Stimulated activated CD4-positive, alpha-beta T cell treated with anti-CD3 and anti-CD28 coated beads, Interleukin-12 subunit alpha, Interleukin-12 subunit beta, amount 100 ng/mL, for 4 hours (primary cell): ENCODE measurements around the gene SLC2A4.

Experiments
- DNase-seq: peaks from one replicate; pipeline ENCODE4 v3.0.0-alpha.2; 2020

SLC2A4 gene

DNA sequence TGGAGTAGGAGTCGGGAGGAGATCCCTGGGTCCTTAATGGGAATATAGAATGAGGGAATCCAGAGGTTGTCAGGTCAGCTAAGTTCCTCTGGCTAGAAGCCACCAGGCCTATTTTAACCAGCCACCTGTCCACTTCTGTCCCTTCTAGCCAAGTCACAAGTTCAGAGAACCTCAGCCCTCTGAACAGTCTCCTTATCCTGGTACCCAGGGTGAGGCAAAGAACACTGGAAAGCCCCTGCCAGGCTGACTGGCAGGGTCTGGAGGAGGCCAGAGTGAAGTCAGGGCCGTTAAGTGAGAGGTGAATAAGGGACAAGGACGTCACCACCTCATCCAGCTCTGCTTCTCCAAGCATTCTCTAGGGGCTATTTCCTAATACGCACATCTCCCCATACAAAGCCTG lies 32.7 kb upstream of the SLC2A4 start:
- no peak for DNase-seq

DNA sequence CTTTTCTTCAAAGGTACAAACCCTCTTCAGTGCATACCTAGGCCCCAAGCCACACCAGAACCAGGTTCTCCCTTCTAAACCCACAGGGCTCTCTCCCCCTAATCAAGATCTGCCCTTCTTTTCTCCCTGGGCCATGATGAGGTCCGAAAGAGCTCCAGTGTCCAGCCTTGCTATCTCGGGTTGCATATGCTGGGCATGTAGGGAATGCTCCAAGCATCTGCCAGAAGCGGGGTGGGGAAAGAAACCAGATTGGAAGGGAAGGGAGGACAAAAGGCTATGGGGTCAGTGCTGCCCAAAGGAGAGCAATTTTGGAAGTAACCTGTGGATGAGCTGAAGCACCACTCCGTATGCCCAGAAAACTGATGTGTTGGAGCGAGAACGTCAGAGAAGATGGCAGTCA lies 32.3 kb upstream of the SLC2A4 start:
- DNase-seq = no peak

DNA sequence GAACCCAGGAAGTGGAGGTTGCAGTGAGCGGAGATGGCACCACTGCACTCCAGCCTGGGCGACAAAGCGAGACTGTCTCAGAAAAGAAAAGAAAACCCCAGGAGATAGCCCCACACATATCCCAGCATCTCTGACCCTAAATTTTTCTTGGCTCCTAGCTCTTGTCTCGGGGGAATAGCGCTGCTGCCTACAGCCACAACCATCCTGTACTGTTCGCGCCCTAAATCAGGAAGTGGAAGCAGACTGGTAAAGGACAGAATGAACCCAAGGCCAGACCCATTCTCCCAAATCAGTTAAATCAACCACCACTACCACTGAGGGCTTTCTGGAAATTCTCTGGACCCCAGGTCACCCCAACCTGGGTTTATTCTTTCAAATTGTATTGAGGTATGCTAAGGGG lies 31.7 kb upstream of the SLC2A4 start:
- DNase-seq = no peak

DNA sequence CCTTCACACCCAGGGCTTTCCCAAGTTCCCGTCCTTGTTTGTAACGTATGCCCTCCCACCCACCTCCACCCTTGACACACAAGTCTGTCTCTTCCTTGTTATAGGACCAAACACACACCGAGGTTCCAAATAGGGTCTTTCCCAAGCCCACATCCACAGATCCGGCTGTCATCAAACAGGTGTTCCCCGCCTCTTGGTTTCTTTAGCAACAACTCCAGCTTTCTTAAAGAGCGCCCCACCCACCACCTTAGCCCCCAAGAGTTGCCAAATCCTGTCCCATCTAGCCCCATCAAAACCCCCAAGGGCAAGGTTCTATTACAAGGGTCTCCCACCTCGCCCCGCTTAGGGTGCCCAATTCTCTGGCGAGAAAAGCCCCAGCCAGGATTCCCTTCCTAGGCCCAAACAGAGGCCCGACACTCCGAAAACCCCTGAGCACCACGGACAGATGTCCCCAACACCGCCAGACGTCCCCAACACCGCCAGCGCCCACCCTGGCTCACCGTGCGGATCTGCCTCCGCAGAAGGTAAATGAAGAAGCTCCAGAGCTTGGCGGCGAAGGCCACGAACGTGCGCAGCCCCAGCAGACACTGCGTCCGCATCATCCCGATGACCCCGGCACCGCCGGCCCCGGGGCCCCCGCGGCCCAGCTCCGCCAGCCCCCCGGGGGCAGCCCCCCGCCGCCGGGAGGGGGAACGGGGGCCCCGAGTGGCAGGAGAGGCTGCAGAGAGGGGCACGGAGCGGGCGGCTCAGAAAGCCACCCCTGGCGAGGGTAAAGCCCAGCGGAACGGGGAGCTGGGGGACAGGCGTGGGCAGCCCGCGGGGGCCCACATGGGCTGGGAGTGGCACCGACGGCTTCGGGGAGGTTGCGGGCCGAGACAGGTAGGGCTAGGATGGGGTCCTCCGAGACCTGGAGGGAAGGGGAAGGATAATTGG lies 30.6 kb upstream of the SLC2A4 start:
- no peak for DNase-seq

DNA sequence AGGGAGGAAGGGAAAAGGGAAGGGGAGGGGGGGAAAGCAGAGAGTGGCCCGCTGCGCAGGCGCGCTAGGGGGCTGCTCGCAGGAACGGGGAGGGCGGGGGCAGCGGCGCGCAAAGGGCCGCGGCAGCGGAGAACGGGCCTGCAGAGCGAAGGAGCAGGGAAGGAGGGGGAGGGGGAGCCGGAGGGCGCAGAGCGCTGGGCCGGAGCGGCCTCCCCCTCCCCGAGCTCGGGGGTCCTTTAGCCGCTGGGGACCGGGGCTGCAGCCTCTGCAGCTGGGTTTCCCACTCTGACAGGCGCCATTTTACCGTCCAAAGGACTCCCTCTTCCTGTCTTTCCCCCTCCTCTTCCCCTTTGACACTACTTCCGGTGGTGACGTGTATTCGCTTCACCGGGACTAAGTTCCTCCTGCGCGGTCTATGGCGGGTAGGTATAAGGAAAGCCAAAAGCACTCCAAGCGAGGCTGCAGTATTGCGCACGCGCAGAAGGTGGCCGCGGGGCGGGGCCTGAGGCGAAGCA lies 29.8 kb upstream of the SLC2A4 start, which contains the start of gene CTDNEP1:
TSS of gene CTDNEP1 (minus strand) at position 74 of the 515 bp plus-strand sequence. CDS start 438 bp downstream, outside the sequence.
- DNase-seq = peak; percentile 99

DNA sequence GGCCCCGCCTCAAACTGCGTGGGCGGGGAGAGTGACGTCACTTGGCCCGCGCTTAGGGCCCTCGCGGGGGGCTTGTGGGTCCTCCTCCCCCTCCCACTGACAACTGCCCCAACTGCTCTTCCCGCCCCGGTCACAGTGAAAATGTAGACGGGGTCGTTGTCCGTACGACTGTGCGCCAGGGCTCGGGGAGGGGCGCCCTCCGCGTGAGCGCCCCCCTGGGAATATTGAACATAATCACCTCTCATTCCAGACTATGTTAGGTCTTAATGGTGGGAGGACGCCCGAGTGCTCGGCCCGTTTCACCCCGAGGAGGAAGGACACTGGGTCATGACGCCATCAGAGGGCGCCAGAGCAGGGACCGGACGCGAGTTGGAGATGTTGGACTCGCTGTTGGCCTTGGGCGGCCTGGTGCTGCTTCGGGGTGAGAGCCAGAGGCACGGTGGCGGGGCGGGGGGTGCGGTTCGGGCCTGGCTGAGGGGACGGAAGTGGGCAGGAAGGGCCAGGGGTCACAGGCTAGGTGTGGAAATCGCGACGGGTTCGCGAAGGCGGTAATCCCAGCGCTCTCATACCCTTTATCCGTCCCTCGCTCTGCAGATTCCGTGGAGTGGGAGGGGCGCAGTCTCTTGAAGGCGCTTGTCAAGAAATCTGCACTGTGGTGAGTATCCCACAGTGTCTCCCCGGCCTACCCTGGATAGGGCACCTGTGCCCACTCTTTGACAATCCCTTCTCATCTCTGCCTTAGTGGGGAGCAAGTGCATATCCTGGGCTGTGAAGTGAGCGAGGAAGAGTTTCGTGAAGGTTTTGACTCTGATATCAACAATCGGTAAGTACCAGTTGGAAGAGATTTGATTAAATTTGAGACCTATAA lies 29.1 kb upstream of the SLC2A4 start, which contains the start of gene ELP5:
TSS of gene ELP5 (plus strand) at position 40 of the 868 bp plus-strand sequence. CDS start at position 376, 336 bp downstream.
- DNase-seq = peak; percentile 80

DNA sequence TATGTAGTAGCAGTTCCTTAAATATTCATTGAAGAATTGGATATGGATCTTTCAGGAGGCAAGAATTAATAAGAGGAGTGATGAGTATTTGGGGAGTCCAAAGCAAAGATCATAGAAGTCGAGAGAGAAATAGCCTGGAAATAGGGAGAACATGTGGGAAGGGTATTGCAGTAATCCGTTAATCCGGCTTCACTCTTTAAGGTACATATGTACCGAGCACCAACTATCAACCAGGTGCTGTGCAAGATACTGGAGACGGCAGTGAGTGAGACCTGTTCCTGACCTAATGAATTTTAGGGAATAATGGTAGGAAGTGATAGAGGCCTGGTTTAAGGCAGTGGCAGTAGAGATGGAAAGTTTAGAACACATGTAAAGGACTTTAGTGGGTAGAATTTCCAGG lies 28.4 kb upstream of the SLC2A4 start:
- DNase-seq = no peak

DNA sequence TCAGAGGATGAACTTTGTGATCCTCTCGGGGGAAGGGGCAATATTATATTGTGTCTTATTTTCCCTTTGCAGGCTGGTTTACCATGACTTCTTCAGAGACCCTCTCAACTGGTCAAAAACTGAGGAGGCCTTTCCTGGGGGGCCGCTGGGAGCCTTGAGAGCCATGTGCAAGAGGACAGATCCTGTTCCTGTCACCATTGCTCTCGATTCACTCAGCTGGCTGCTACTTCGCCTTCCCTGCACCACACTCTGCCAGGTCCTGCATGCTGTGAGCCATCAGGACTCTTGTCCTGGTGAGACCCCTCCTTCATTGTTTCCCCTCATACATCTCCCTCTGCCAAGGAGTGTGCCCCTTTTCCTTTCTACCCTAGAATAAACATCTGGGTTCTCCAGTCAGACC lies 27.0 kb upstream of the SLC2A4 start:
- DNase-seq = no peak

DNA sequence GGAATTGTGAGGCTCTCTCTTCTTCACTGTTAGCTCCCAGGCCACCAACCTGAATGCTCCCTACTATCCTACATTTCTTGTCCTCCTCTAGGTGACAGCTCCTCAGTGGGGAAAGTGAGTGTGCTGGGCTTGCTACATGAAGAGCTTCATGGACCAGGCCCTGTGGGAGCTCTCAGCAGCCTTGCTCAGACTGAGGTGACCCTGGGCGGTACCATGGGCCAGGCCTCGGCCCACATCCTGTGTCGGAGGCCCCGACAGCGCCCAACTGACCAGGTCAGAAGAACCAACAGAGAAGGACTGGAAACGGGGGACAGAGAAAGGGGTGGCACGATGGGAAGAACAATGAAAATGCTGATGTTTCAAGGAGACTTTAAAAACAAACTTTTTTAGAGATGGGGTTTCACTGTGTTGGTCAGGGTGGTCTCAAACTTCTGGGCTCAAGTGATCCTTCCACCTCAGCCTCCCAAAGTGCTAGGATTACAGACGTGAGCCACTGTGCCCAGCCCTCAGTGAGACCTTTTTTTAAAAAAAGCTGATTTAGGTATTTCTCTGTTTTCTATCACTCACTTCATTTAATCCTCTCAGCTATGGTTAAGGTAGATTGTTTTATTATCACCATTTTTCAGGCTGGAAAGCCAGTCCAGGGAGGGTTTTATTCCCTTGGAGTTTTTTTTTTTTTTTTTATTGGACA lies 24.6 kb upstream of the SLC2A4 start:
- no peak for DNase-seq

DNA sequence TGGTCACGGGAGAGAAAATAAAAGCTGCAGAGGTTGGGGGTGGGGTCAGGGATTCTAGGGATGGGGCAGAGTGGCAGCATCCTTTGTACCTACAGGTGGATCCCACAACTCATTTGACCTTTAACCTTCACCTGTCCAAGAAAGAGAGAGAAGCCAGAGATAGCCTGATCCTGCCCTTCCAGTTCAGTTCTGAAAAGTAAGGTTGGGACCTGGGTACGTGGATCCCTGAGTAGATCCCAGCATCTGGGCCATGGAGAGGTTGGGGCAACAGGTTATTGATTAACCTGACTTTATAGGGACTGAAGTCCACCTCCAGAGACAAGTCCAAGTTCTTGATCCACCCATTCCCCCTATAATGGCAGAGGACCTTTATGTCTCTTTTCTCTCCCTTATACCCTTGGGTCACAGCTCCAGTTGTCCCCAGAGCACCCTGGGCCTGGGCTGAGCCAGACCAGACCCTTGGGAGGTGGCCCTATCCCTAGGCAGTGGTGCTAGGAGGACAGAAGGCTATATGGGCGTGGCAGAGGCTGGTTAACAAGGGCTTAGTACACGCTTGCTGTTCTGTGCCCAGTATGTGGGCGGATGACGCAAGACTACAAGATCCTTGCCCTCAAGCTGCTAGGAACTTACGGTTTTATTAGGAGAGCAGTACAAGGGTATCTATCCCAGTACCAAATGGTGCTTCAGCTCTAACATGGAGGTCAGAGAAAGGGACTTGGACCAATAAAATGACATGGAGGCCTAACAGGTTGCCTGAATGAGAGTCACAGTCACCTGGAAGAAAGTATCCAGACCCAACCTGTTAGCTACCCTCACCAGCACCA lies 22.6 kb upstream of the SLC2A4 start:
- DNase-seq = no peak

DNA sequence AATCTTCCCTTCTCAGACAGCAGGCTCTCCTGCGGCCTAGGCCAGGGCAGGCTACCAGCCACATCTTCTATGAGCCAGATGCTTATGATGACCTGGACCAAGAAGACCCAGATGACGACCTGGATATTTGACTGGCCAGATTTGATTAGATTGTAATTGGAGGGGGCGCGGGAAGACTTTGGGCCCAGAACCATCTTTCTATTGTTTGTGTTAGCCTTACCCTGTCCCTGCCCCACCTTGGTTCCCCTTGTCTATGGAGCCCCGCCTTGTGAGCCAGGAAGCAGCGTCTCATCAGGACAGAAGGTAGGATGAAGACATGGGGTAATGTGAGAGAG lies 22.0 kb upstream of the SLC2A4 start:
- no peak for DNase-seq

DNA sequence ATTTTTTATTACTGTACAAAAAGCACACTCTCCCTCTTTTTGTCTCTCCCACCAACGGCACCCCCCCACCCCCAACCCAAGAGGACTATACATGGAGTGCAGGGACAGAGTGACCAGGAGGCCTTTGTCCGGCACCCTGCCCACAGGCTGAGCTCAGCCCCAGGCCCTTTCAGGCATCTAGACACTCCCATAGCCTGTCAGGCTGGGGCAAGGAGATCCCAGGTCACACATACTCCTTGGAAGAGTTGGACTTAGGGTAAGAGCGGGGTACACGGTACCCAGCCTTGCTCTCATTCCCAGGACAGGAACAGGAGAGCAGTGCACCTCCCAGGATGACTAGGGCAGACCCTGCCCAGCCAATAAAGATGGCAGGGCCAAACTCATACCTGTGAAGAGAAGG lies 21.4 kb upstream of the SLC2A4 start:
- DNase-seq = no peak

DNA sequence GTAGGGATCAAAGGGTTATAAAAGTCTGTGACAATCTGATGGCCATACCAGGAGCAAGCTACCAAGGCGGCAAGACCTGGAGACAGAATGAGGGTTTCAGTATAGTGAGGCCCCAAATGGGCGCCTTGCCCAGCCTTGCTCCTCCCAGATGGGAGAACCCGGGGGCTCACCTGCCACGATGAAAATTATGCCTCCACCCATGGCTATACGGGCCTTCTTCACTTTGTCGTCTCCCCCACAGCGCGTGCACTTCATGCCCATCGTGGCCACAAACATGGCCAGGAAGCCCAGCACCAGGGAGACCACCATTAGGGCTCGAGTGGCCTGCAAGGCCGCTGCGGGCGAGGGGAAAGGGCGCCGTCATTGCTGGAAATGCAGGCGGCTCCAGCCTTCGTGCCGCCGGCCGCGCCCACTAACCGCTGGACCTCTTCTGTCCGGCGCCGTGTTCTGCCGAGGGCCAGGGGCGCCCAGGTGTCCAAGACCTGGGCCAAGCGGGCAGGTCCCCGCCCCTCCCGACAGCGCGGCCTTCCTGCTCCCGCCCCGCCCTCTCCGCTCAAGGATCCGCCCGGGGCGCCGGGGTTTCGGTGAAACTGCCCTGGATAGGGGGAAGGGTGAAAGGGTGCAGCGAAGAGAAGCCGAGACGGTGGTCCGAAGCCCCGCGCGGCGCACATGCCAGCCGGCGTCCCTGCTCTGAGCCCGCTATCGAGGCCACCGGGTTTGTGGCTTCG lies 20.7 kb upstream of the SLC2A4 start:
- peak; percentile 42 for DNase-seq

DNA sequence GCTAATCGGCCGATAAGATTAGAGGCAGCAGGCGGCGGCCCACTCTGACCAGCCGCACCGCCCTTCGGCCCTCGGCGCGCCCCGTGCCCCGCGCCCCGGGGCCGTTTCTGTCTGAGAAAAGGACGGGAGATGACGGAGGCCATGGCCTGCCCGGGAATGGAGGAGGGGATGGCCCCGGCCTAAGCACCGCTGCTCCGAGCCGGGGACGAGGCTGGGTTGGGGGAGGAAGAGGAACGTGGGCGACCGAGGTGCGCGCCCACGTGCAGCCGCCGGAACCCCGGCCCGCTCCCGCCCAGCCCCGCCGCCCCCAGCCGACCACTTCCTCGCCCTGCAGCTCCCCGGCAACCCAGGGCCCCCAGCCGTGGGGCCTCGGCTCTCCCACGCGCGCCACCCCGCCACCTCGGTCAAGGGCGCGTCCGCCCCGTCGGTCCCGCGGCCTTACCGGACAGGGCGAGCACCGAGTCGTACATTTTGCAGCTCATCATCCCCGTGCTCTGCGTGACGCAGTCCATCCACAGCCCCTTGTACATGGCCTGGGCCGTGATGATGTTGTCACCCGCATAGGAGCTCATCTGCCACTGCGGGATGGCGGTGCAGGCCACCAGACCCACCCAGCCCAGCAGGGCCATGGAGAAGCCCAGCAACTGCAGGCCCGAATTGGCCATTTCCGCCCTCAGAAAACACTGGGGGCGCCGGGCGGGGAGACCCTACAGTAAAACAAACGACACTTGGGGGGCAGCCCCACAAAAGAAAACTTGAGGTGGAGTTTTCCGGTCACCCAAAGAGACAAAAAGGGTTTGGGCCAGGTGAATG lies 19.9 kb upstream of the SLC2A4 start:
- DNase-seq = peak; percentile 30

DNA sequence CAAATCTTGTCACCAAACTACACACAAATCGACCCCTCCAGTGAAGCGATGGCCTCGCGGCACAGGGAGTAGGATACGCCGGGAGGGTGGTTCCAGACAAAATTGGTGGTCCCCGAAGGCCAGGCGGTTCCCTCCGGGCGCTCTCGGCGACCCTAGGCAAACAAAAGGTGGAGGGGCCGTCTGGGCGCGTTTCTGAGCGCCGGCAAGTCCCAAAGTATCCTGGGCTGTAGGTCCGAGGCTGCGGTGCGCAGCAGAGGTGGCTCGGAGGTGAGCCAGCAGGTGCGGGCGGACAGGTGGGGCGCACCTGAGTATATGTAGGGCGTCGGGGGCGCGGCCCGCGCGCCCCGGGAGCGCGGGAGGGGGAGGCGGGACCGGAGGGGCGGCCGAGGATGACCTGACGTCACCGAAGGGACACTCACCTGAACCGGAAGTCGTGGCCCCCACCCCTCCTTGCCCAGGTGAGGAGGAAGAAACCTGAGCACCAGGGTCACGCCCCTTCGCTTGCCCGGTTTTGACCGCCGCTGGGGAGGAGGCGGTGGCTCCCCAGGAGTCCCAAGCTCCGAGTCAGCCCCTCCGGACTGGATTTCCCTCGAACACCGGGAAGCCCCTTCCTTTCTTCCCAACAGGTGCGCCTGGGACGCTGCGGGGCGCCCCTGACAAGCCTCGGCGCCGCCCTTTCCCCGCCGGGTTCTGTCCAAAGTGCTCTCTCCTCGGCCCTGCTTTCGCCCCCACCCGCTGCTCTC lies 19.2 kb upstream of the SLC2A4 start, which contains the start of gene CLDN7:
TSS of gene CLDN7 (minus strand) at position 287 of the 743 bp plus-strand sequence. CDS start 435 bp downstream, outside the sequence.
- no peak for DNase-seq

DNA sequence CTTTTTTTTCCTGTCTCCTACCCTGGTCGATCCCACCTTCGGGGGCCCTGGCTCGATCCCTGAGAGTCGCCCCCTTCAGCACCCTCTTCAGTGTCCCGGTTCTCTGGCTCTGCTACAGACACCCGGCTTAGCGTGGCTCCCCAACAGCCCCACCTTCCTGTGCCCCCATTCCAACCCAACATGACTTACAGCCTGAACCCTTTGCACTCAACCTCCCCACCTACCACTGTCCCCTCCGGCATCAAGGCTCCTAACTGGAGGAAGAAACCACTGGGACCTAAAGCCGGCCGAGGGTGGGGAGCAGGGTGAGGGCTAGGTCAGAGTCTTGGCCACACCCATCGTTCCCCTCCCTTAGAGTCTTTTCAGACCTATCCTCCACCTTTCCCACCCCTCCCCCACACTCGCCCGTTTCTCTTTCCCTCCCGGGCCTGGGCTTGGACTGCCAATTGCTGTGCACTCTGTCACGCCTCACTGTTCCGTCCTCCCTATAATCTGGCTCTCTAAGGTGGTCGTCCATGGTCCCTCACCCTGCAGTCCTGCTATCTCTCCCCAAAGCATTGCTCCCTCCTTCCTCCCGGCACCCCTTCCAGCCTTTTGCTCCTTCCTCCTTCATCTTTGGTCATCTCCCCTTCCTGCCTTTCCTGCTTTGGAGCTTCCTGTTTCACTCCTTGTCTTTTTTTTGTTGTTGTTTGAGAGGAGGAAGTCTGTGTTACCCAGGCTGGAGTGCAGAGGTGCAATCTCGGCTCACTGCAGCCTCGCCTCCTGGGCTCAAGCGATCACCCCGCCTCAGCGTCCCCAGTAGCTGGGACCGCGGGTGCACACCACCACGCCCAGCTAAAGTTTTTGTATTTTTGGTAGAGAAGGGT lies 18.4 kb upstream of the SLC2A4 start:
- no peak for DNase-seq

DNA sequence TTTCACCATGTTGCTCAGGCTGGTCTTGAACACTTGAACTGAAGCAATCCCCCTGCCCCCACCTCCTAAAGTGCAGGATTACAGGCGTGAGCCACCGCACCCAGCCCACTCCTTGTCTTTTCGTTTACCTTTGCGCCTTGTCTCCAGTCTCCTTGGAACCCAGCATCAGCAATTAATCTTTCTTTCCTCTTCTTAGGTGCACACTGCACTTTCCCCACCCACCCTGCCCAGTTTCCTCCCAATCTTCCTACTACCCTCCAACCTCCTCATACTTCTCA lies 17.8 kb upstream of the SLC2A4 start:
- DNase-seq = no peak

DNA sequence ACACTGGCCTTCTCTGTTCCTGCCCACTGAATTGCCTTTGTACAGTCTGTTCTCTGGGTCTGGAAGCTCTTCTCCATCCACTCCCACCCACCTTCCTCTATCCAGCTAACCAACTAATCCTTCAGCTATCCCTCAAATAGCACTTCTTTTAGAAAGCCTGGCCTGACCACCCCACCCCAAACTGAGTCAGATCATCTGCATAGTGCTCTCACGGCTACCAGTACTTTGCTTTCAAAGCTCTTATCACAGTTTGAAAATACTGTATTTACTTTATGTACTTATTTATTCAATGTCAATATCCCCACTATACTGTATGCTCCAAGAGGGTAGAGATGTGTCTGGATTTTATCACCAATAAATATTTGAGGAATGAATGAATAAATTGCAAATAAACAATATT lies 14.7 kb upstream of the SLC2A4 start:
- DNase-seq = no peak

DNA sequence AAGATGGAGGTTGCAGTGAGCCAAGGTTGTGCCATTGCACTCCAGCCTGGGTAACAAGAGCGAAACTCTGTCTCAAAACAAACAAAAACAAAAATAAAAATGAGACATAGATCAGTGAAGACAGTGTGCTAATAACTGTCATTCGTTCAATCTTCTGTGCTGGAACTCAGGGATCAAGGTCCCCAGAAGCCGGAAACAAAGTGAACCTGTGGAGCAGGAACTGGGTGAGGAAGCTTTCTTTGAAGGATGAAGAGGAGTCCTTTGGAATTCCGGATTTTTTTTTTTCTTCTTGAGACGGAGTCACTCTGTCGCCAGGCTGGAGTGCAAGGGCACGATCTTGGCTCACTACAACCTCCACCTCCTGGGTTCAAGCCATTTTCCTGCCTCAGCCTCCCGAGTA lies 2.1 kb upstream of the SLC2A4 start:
- no peak for DNase-seq
